Adipocyte (in vitro differentiated cells): ENCODE data around the gene PYM1.
A peak's percentile ranks its signal among the peaks of the same experiment; 100 is the strongest.

Experiments used
- DNase-seq: peaks from one replicate; pipeline ENCODE4 v3.0.0-alpha.2; 2015; ENCODE audit warnings: low read depth
- H3K27me3 ChIP-seq: replicated peaks from 2 replicates; pipeline ENCODE4 v1.7.0; 2013; ENCODE audit warnings: mild to moderate bottlenecking, low read length, moderate library complexity; ENCODE audit not compliant: control insufficient read depth, insufficient read depth
- H3K36me3 ChIP-seq: 2 replicates; pipeline ENCODE4 v1.7.0; 2013; ENCODE audit warnings: low read length, mild to moderate bottlenecking, moderate library complexity; ENCODE audit not compliant: control insufficient read depth, insufficient read depth, severe bottlenecking
- H3K4me1 ChIP-seq: 2 replicates; pipeline ENCODE4 v1.7.0; 2013; ENCODE audit warnings: mild to moderate bottlenecking, low read length, moderate library complexity; ENCODE audit not compliant: control insufficient read depth, insufficient read depth
- H3K4me3 ChIP-seq: 2 replicates; pipeline ENCODE4 v1.7.0; 2013; ENCODE audit warnings: mild to moderate bottlenecking, low read length, moderate library complexity
- H3K9ac ChIP-seq: 2 replicates; pipeline ENCODE4 v1.7.0; 2013; ENCODE audit warnings: mild to moderate bottlenecking, low read length, moderate library complexity
- H3K9me3 ChIP-seq: 2 replicates; pipeline ENCODE4 v1.7.0; 2013; ENCODE audit warnings: mild to moderate bottlenecking, low read length, moderate library complexity; ENCODE audit not compliant: control insufficient read depth

PYM1 gene

DNA sequence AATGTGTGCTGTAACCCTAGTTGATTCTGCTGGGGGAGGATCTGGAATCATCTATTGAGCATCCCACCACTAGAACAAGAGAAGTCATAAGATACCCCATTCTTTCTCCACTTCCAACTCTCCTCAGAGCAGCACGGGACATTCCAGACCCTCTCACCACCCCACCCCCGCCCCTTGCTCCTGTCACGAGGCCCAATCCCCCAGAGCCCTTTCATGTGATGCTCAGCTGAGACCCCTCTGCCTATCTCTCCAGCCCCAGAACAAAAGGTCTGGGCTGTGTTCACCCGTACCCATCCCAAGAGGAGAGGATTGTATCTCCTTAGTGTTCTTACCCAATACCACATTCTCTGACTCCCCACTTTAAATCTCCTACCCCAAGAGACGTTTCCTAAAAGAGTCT, 37.5 kb upstream of the PYM1 start:
- H3K36me3 ChIP-seq = no peaks in the 10 kb centered on the region
- no peak overlapping the region for H3K4me3 ChIP-seq
- no peaks in the 10 kb centered on the region for H3K27me3 ChIP-seq
- no peak overlapping the region for H3K9ac ChIP-seq
- no peak for DNase-seq
- no peaks in the 10 kb centered on the region for H3K9me3 ChIP-seq
- H3K4me1 ChIP-seq = peaks cover 10% of the 10 kb centered on the region

DNA sequence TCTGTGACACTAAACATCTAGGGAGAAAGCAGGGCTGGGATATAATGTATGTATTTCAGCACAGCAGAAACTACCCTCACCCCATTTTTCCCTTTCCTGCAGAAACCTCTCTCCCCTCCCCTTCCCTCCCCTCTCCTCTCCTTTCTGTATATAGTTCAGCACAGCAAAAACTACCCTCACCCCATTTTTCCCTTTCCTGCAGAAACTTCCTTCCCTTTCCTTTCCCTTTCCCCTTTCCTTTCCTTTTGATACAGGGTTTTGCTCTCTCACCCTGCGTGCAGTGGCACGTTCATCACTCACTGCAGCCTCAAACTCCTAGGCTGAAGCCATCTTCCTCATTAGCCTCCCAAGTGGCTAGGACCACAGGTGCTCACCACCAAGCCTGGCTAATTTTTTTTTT, 36.1 kb upstream of the PYM1 start:
- no peak overlapping the region for H3K9ac ChIP-seq
- no peaks in the 10 kb centered on the region for H3K36me3 ChIP-seq
- no peak for DNase-seq
- no peaks in the 10 kb centered on the region for H3K9me3 ChIP-seq
- no peak overlapping the region for H3K4me3 ChIP-seq
- no peaks in the 10 kb centered on the region for H3K27me3 ChIP-seq
- peaks cover 10% of the 10 kb centered on the region for H3K4me1 ChIP-seq

GRCh38 chr12:55957106-55957859, 29.6 kb upstream of the PYM1 start:
- Histone ChIP-seq H3K9ac (no peak overlapping the region), H3K36me3 (peaks cover 18% of the 10 kb centered on the region), H3K9me3 (no peaks in the 10 kb centered on the region), H3K27me3 (no peaks in the 10 kb centered on the region), H3K4me1 (no peaks in the 10 kb centered on the region), H3K4me3 (no peak overlapping the region)
- DNase-seq = no peak

- Histone ChIP-seq H3K9me3 (no peaks in the 10 kb centered on the region), H3K4me3 (no peak overlapping the region), H3K36me3 (peaks cover 30% of the 10 kb centered on the region), H3K9ac (no peak overlapping the region), H3K27me3 (no peaks in the 10 kb centered on the region), H3K4me1 (no peaks in the 10 kb centered on the region)
- peak; percentile 44 for DNase-seq
Observed at GRCh38 chr12:55955800-55956508, 28.3 kb upstream of the PYM1 start.

GRCh38 chr12:55955344-55955743, 27.6 kb upstream of the PYM1 start:
- no peak overlapping the region for H3K9ac ChIP-seq
- no peak overlapping the region for H3K4me3 ChIP-seq
- peaks cover 31% of the 10 kb centered on the region for H3K36me3 ChIP-seq
- no peaks in the 10 kb centered on the region for H3K4me1 ChIP-seq
- no peaks in the 10 kb centered on the region for H3K9me3 ChIP-seq
- no peak for DNase-seq
- no peaks in the 10 kb centered on the region for H3K27me3 ChIP-seq

- no peaks in the 10 kb centered on the region for H3K27me3 ChIP-seq
- H3K4me1 ChIP-seq = no peaks in the 10 kb centered on the region
- peaks cover 13% of the 10 kb centered on the region for H3K36me3 ChIP-seq
- H3K9me3 ChIP-seq = no peaks in the 10 kb centered on the region
- no peak for DNase-seq
- H3K9ac ChIP-seq = no peak overlapping the region
- no peak overlapping the region for H3K4me3 ChIP-seq
Observed at GRCh38 chr12:55946553-55946952, 18.9 kb upstream of the PYM1 start.

DNA sequence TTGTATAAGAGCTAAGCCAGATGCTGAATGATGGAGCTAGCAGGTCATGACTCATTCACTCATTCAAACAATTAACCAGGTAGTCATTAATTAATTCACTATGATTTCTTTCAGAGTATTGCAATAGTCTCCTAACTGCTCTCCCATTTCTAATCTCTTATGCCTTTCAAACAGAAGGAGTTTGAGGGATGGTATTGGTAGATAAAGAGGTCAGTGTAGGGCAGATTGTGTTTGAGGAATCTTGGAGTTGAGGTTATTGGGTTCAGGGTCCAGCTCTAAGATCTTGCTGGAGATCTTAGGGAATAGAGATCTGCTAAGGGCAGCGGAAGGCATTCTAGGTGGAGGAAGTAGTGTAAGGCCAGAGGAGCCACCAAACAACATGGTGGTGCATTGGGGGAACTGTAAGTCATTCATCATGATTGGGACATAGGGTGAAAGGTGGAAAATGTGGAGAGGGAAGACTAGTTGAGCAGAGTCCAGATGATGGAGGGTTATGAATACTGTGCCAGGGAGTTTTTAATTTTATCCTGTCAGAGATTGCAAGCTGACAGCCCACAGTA, 15.0 kb upstream of the PYM1 start:
- Histone ChIP-seq H3K27me3 (no peaks in the 10 kb centered on the region), H3K9ac (no peak overlapping the region), H3K4me1 (no peaks in the 10 kb centered on the region), H3K36me3 (peaks cover 9% of the 10 kb centered on the region), H3K4me3 (no peak overlapping the region), H3K9me3 (no peaks in the 10 kb centered on the region)
- no peak for DNase-seq

GRCh38 chr12:55942055-55942454, 14.4 kb upstream of the PYM1 start:
- H3K4me3 ChIP-seq = no peak overlapping the region
- H3K4me1 ChIP-seq = no peaks in the 10 kb centered on the region
- DNase-seq = no peak
- no peak overlapping the region for H3K9ac ChIP-seq
- H3K36me3 ChIP-seq = peaks cover 9% of the 10 kb centered on the region
- H3K27me3 ChIP-seq = no peaks in the 10 kb centered on the region
- no peaks in the 10 kb centered on the region for H3K9me3 ChIP-seq

GRCh38 chr12:55940065-55940732, 12.5 kb upstream of the PYM1 start:
- DNase-seq = peak; percentile 94
- Histone ChIP-seq H3K36me3 (peaks cover 9% of the 10 kb centered on the region), H3K9ac (peak overlapping the region; percentile 45), H3K9me3 (no peaks in the 10 kb centered on the region), H3K4me1 (no peaks in the 10 kb centered on the region), H3K4me3 (no peak overlapping the region), H3K27me3 (no peaks in the 10 kb centered on the region)

GRCh38 chr12:55938826-55939501, 11.3 kb upstream of the PYM1 start:
- H3K4me3 ChIP-seq = no peak overlapping the region
- no peak for DNase-seq
- no peaks in the 10 kb centered on the region for H3K27me3 ChIP-seq
- no peaks in the 10 kb centered on the region for H3K9me3 ChIP-seq
- H3K36me3 ChIP-seq = peaks cover 3% of the 10 kb centered on the region
- H3K9ac ChIP-seq = no peak overlapping the region
- peaks cover 11% of the 10 kb centered on the region for H3K4me1 ChIP-seq

DNA sequence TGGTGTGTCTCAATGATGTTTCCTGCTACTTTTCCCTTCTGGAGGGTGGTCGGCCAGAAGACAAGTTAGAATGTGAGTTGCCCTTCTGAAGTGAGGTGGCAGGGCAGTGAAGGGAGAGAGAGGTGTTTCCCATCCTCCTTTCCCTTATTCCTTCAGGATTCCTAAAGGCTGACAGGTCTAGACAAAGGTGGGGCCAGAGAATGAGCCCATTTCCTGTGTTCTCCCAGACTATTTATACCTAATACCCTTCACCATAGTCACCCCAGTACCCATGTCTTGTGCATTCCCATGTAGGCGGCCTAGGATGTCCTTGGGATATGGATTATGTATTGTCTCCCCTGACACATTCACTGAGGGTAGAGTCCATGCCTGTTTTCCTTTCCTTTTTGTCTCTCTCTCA, 10.3 kb upstream of the PYM1 start:
- Histone ChIP-seq H3K9me3 (no peaks in the 10 kb centered on the region), H3K4me1 (peaks cover 18% of the 10 kb centered on the region), H3K4me3 (no peak overlapping the region), H3K27me3 (no peaks in the 10 kb centered on the region), H3K9ac (no peak overlapping the region), H3K36me3 (peaks cover 2% of the 10 kb centered on the region)
- DNase-seq = no peak
